PC-3 (cell line): ENCODE results near the gene UBE2F.

Source experiments
- EZH2 ChIP-seq: fragments of 300-600 bp; sonication (generic); IDR thresholded peaks from one replicate; pipeline ENCODE4 v1.6.1; 2017; ENCODE audit warnings: antibody characterized with exemption, mild to moderate bottlenecking, low read length; ENCODE audit not compliant: unreplicated experiment
- TF ChIP-seq, protein P1 (sequence below): fragments of 300-600 bp; sonication (generic); conservative IDR thresholded peaks from 2 replicates; pipeline ENCODE4 v1.5.1; 2017; ENCODE audit warnings: antibody characterized with exemption, low read depth, mild to moderate bottlenecking, low read length

DNA sequence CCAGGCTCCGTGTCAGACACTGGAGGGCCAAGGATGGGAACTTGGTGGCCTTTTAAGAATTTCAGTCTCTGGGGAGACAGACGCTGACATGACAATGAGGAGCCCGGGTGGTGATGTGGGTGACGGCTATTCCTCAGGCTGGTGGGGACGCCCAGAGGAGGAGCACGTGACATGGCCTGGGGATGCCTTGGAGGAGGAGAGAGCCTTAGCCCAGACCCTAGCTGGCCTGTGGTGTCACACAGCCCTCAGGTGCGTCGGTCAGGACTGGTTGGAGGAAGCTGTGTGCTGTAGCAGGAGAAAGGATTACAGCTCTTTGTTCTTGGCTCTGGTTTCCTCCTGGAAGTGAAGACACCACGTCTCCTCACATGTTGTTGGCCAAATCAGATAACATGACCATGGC lies 54.0 kb downstream of the UBE2F start:
- TF ChIP-seq, protein P1, sequence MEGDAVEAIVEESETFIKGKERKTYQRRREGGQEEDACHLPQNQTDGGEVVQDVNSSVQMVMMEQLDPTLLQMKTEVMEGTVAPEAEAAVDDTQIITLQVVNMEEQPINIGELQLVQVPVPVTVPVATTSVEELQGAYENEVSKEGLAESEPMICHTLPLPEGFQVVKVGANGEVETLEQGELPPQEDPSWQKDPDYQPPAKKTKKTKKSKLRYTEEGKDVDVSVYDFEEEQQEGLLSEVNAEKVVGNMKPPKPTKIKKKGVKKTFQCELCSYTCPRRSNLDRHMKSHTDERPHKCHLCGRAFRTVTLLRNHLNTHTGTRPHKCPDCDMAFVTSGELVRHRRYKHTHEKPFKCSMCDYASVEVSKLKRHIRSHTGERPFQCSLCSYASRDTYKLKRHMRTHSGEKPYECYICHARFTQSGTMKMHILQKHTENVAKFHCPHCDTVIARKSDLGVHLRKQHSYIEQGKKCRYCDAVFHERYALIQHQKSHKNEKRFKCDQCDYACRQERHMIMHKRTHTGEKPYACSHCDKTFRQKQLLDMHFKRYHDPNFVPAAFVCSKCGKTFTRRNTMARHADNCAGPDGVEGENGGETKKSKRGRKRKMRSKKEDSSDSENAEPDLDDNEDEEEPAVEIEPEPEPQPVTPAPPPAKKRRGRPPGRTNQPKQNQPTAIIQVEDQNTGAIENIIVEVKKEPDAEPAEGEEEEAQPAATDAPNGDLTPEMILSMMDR = no peak
- no peak for TF ChIP-seq EZH2
